Thyroid gland (tissue), 4 donors: Measurements from ENCODE around the gene TACR1.

Experiments used
- CTCF ChIP-seq, 6 experiments: fragments of 200-600 bp in 3 of 6; fragments of 450-650 bp in 3 of 6; sonication (generic) in 3 of 6; IDR thresholded peaks; one replicate each; pipeline ENCODE4 v1.5.1; 2016 to 2019; ENCODE audit warnings: antibody characterized with exemption in 6 of 6, mild to moderate bottlenecking in 2 of 6, inconsistent platforms in 1 of 6, moderate library complexity in 1 of 6
- POLR2A ChIP-seq, 2 donors: fragments of 450-650 bp; IDR thresholded peaks; one replicate each; pipeline ENCODE4 v1.6.1; 2017; ENCODE audit warnings: antibody characterized with exemption in 2 of 2, mild to moderate bottlenecking in 2 of 2, moderate library complexity in 1 of 2

GRCh38 chr2:75155115-75155514, 44.2 kb downstream of the TACR1 start:
- TF ChIP-seq CTCF (IDR thresholded peaks at IDR 0.05) = no peak
- no peak for TF ChIP-seq POLR2A (IDR thresholded peaks at IDR 0.05)
